RWPE2 (cell line): Measurements from ENCODE around the gene SOCS1.

Source experiments
- ATAC-seq: fragments of 200-7000 bp; cut with Tn5 transposase; 3 replicates; pipeline ENCODE4 v1.9.1; 2021; ENCODE audit warnings: low read depth
- DNase-seq: peaks from one replicate; pipeline ENCODE4 v3.0.0-alpha.2; 2020; ENCODE audit warnings: low spot score
- H3K27ac ChIP-seq: fragments of 450-650 bp; 2 replicates; pipeline ENCODE4 v1.5.1; 2017; ENCODE audit warnings: mild to moderate bottlenecking; ENCODE audit not compliant: poor library complexity, severe bottlenecking
- H3K27me3 ChIP-seq: fragments of 250-450 bp; sonication (Bioruptor Pico); 2 replicates; pipeline ENCODE4 v1.5.1; 2021; ENCODE audit warnings: mild to moderate bottlenecking, moderate library complexity; ENCODE audit not compliant: insufficient read depth, poor library complexity, severe bottlenecking
- H3K36me3 ChIP-seq: fragments of 250-450 bp; sonication (Bioruptor Pico); 2 replicates; pipeline ENCODE4 v1.5.1; 2020; ENCODE audit warnings: low read depth, mild to moderate bottlenecking, moderate library complexity
- H3K4me1 ChIP-seq: fragments of 250-450 bp; sonication (Bioruptor Pico); 2 replicates; pipeline ENCODE4 v1.5.1; 2021; ENCODE audit warnings: mild to moderate bottlenecking, moderate library complexity; ENCODE audit not compliant: insufficient read depth, poor library complexity, severe bottlenecking
- H3K4me3 ChIP-seq: fragments of 250-450 bp; sonication (Bioruptor Pico); 2 replicates; pipeline ENCODE4 v1.5.1; 2021; ENCODE audit warnings: mild to moderate bottlenecking, moderate library complexity; ENCODE audit not compliant: severe bottlenecking
- H3K9me3 ChIP-seq: fragments of 250-450 bp; sonication (Bioruptor Pico); 2 replicates; pipeline ENCODE4 v1.5.1; 2021; ENCODE audit warnings: mild to moderate bottlenecking, moderate library complexity; ENCODE audit not compliant: severe bottlenecking
- TF ChIP-seq, protein P1 (sequence below): fragments of 450-650 bp; IDR thresholded peaks from one replicate; pipeline ENCODE4 v1.5.1; 2017; ENCODE audit warnings: mild to moderate bottlenecking, moderate library complexity; ENCODE audit not compliant: poor library complexity, severe bottlenecking

SOCS1 gene

DNA sequence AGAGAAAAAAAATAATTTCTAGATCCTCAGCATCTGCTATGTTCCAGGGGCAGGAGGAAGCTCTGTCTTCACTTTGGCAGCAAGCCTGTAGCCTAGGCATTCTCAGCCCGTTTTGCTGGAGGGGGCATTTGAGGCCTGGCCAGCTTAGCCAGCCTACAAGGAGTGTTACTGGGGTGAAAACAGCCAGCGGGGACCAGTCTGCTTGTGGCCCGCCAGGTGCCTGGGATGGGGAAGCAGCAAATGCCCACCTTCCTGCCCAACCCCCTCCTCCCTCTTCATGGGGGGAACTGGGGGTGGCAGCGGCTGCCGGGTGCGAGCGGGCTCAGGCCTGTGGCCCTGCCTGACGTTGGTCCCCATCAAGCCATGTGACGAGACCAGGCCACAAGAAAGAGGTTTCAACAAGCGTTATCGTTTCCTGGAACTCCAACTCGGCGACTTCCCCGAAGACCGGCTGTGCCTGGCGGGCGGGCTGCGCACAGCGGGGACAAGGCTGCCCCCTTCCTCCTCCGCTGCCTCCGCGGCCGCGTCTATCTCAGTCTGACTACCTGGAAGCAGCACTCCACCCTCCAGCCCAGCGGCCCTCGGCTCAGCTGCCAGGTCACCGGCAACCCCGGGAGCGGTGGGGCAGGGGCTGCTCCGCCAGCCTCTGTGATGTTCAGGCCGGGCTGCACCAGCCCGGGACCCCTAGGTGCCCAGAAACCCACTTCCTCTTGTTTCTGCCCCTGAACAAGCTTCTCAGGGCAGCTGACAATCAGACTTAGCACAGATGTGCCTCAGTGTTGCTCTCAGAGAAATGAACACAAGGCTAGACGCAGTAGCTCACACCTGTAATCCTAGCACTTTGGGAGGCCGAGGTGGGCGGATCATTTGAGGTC, 22.9 kb downstream of the SOCS1 start:
- H3K4me3 ChIP-seq: no peak overlapping the region
- no peak overlapping the region for H3K27ac ChIP-seq
- no peaks in the 10 kb centered on the region for H3K9me3 ChIP-seq
- no peaks in the 10 kb centered on the region for H3K27me3 ChIP-seq
- no peak; the same call in 2 of the 3 replicates for ATAC-seq
- no peaks in the 10 kb centered on the region for H3K36me3 ChIP-seq
- no peak for DNase-seq
- H3K4me1 ChIP-seq: no peaks in the 10 kb centered on the region
- TF ChIP-seq, protein P1, sequence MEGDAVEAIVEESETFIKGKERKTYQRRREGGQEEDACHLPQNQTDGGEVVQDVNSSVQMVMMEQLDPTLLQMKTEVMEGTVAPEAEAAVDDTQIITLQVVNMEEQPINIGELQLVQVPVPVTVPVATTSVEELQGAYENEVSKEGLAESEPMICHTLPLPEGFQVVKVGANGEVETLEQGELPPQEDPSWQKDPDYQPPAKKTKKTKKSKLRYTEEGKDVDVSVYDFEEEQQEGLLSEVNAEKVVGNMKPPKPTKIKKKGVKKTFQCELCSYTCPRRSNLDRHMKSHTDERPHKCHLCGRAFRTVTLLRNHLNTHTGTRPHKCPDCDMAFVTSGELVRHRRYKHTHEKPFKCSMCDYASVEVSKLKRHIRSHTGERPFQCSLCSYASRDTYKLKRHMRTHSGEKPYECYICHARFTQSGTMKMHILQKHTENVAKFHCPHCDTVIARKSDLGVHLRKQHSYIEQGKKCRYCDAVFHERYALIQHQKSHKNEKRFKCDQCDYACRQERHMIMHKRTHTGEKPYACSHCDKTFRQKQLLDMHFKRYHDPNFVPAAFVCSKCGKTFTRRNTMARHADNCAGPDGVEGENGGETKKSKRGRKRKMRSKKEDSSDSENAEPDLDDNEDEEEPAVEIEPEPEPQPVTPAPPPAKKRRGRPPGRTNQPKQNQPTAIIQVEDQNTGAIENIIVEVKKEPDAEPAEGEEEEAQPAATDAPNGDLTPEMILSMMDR: no peak

DNA sequence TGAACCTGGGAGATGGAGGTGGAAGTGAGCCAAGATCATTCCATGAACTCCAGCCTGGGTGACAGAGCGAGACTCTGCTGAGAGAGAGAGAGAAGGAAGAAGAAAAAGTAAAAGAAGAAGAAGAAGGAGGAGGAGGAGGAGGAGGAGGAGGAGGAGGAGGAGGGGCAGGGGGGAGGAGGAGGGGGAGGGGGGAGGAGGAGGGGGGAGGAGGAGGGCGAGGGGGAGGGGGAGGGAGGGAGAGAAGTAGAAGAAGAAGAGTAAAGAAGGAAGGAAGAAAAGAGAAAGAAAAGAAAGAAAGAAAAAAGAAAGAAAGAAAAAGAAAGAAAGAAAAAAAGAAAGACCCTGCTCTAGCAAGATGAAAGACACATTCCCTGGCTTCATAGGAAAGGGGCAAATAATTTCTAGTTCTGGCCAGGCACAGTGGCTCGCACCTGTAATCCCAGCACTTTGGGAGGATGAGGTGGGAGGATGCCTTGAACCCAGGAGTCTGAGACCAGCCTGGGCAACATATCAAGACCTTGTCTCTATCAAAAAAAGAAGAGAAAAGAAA, 23.6 kb downstream of the SOCS1 start:
- ATAC-seq (no peak), DNase-seq (no peak)
- H3K9me3 ChIP-seq: no peaks in the 10 kb centered on the region
- no peaks in the 10 kb centered on the region for H3K27me3 ChIP-seq
- H3K4me1 ChIP-seq: no peaks in the 10 kb centered on the region
- TF ChIP-seq, protein P1: no peak
- no peaks in the 10 kb centered on the region for H3K36me3 ChIP-seq
- no peak overlapping the region for H3K27ac ChIP-seq
- no peak overlapping the region for H3K4me3 ChIP-seq

DNA sequence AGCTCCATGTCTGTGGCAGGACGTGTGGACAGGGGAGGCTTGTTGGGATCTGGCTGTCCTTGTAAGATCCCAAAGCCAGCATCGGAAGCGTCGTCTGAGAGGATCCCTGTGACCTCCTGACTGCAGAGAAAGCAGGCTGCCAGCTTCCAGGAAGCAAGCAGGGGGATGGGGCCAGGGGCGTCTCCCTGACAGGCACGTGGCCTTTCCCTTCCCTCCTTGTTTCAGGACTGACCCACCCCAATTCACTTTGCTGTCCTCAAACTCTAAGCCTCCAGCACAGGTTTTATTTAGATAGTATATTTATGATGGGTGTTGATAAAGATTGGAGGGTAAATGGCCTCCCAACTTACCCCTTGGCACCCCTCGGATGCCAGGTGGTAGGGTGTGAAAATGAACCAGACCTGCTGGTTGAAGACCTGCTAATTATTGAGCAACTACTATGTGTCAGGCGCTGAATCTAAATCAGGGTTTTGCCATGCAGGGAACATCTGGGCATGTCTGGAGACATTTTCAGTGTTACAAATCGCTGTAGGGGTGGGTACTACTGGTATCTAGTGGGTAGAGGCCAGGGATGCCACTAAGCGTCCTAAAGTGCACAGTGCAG, 24.5 kb downstream of the SOCS1 start:
- ATAC-seq: no peak
- no peaks in the 10 kb centered on the region for H3K9me3 ChIP-seq
- H3K36me3 ChIP-seq: no peaks in the 10 kb centered on the region
- H3K4me3 ChIP-seq: no peak overlapping the region
- no peak overlapping the region for H3K27ac ChIP-seq
- H3K4me1 ChIP-seq: no peaks in the 10 kb centered on the region
- no peak for DNase-seq
- TF ChIP-seq, protein P1: no peak
- no peaks in the 10 kb centered on the region for H3K27me3 ChIP-seq

DNA sequence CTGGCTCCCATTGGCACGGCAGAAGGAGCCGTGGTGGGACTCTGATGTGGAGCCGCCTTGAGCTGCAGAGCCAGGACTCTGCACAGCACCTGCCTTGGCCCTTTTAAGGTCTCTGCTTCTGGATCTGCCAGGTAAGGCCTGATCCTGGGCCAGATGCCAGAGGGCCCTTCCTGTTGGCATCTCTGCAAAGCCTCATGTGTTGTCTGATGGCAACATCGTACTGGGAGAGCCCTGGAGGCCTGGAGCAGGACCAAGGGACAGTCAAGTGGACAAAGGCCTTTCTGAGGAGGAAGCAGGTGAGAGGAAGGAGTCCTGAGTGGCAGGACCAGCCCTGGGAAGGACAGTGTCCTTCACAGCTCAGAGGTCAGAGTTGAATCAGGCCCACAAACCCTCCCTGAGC, 26.1 kb downstream of the SOCS1 start:
- Histone ChIP-seq H3K9me3 (no peaks in the 10 kb centered on the region), H3K27me3 (no peaks in the 10 kb centered on the region), H3K4me1 (no peaks in the 10 kb centered on the region), H3K27ac (no peak overlapping the region), H3K36me3 (no peaks in the 10 kb centered on the region), H3K4me3 (no peak overlapping the region)
- DNase-seq (no peak), ATAC-seq (0 out of 3 replicates have a peak, but pooled peaks have one; percentile 21)
- TF ChIP-seq, protein P1: no peak
